Breast epithelium (tissue), 4 donors: ENCODE data around the gene VAV3. TPM values are rescaled to one million over a fixed set of nuclear protein-coding genes. Genes with fewer than 3 reads are reported as not detected.

ENCODE experiments used
- DNase-seq, 2 donors: peaks; one replicate each; pipeline ENCODE4 v3.0.0-alpha.2; 2019; ENCODE audit warnings: low spot score in 2 of 2
- H3K27ac ChIP-seq, 2 donors: fragments of 200-600 bp; sonication (generic) in 1 of 2; one replicate each; pipeline ENCODE4 v1.5.1; 2016 to 2019; ENCODE audit warnings: mild to moderate bottlenecking in 1 of 2
- H3K27me3 ChIP-seq, 2 donors: fragments of 200-600 bp; sonication (generic) in 1 of 2; one replicate each; pipeline versions ENCODE4 v1.5.1 to v1.6.0; 2017 to 2019; ENCODE audit warnings: control low read depth in 1 of 2, mild to moderate bottlenecking in 1 of 2
- H3K36me3 ChIP-seq: fragments of 200-600 bp; one replicate; pipeline ENCODE4 v1.5.1; 2019
- H3K4me1 ChIP-seq, 2 donors: fragments of 200-600 bp; sonication (generic); one replicate each; pipeline ENCODE4 v1.5.1; 2016 to 2019; ENCODE audit warnings: control low read depth in 1 of 2
- H3K4me3 ChIP-seq, 3 donors: fragments of 200-600 bp; sonication (generic); 1 replicate in 2 of 3; 2 replicates in 1 of 3; pipeline ENCODE4 v1.5.1; 2016 to 2019; ENCODE audit warnings: mild to moderate bottlenecking in 3 of 3, moderate library complexity in 2 of 3
- H3K9me3 ChIP-seq, 2 donors: fragments of 200-600 bp; sonication (generic) in 1 of 2; one replicate each; pipeline ENCODE4 v1.5.1; 2016 to 2019; ENCODE audit warnings: control low read depth in 1 of 2
- POLR2A ChIP-seq: fragments of 450-650 bp; IDR thresholded peaks from one replicate; pipeline ENCODE4 v1.6.1; 2016; ENCODE audit warnings: antibody characterized with exemption, mild to moderate bottlenecking, moderate library complexity
- POLR2AphosphoS5 ChIP-seq, 3 donors: sonication (generic); formaldehyde crosslinking; IDR thresholded peaks; one replicate each; pipeline ENCODE4 v1.6.1; 2017; ENCODE audit warnings: antibody characterized with exemption in 3 of 3
- intact Hi-C: fragments of 100-400 bp; cut with DNase I; formaldehyde crosslinking; loops from one replicate; pipeline ENCODE4 v1.15.1; 2023; ENCODE audit warnings: low total_unique reads
- total RNA-seq, 3 donors: library from RNA; depleted of rRNA; stranded (reverse); fragments of >200 nt; gene quantifications; one replicate each; pipeline ENCODE4 v1.1.0, GENCODE V29; 2016
- TF ChIP-seq, protein P1 (sequence below), 3 donors: fragments of 450-650 bp; IDR thresholded peaks; one replicate each; pipeline ENCODE4 v1.5.1; 2016 to 2017; ENCODE audit warnings: antibody characterized with exemption in 3 of 3, mild to moderate bottlenecking in 3 of 3, moderate library complexity in 3 of 3

VAV3 gene
- total RNA-seq, 3 donors from 2014 or later, result 8.0 to 153 (median 113) TPM

DNA sequence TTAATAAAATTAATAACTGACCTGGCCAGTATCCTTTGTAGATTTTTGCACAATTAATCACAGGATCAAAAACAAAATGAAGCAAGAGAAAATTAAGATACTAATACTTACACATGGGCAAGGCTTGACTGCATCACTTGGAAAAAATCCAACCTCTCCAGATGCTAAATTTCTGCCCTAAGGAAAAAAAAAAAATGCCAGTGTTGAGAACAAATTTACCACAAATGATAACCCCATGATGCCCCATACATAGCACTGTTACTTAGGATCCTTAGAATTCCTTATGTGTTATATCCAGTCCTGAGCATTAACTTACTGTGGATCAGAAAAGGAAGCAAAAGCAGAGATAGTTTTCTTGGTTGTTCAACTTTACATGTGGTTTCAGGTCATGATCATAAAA lies 347.5 kb downstream of the VAV3 start:
- DNase-seq, result no peak
- intact Hi-C loops, result no loop called here

DNA sequence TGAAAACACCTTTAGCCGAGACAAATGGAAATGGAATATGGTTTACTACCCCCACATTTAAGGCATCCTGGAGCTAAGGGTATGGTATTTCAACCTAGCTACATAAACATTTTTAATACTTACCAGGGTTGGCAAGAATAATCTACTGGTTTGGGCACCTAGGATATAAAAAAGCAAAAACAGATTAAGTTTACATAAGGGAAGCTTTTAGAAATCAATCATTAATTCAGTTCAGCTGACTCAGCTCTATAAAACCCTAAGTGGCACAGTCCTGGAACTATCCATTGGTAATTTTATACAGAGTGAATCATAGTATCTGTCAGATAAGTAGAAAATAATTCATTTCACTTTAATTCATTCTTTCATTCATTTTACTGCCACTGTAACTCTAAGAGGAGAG lies 355.2 kb downstream of the VAV3 start:
- Histone ChIP-seq H3K4me3 (no peak overlapping the region), H3K9me3 (peaks cover 0 to 13% of the 10 kb centered on the region in 2 donors), H3K27ac (no peak overlapping the region), H3K36me3 (no peaks in the 10 kb centered on the region), H3K4me1 (no peaks in the 10 kb centered on the region), H3K27me3 (no peaks in the 10 kb centered on the region)
- TF ChIP-seq POLR2A, result no peak
- no peak for TF ChIP-seq POLR2AphosphoS5 (IDR thresholded peaks at IDR 0.05)
- TF ChIP-seq, protein P1, sequence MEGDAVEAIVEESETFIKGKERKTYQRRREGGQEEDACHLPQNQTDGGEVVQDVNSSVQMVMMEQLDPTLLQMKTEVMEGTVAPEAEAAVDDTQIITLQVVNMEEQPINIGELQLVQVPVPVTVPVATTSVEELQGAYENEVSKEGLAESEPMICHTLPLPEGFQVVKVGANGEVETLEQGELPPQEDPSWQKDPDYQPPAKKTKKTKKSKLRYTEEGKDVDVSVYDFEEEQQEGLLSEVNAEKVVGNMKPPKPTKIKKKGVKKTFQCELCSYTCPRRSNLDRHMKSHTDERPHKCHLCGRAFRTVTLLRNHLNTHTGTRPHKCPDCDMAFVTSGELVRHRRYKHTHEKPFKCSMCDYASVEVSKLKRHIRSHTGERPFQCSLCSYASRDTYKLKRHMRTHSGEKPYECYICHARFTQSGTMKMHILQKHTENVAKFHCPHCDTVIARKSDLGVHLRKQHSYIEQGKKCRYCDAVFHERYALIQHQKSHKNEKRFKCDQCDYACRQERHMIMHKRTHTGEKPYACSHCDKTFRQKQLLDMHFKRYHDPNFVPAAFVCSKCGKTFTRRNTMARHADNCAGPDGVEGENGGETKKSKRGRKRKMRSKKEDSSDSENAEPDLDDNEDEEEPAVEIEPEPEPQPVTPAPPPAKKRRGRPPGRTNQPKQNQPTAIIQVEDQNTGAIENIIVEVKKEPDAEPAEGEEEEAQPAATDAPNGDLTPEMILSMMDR (IDR thresholded peaks at IDR 0.05), result no peak
- no peak for DNase-seq
- intact Hi-C loops, result no loop called here

More for the DNA sequence above, 347.5 kb downstream of the VAV3 start:
- Histone ChIP-seq H3K9me3 (peaks cover 0 to 3% of the 10 kb centered on the region in 2 donors), H3K36me3 (no peaks in the 10 kb centered on the region), H3K27me3 (no peaks in the 10 kb centered on the region), H3K4me1 (no peaks in the 10 kb centered on the region), H3K4me3 (no peak overlapping the region), H3K27ac (no peak overlapping the region)
- TF ChIP-seq POLR2A (no peak), POLR2AphosphoS5 (IDR thresholded peaks at IDR 0.05) (no peak)
- TF ChIP-seq, protein P1 (IDR thresholded peaks at IDR 0.05), result no peak

DNA sequence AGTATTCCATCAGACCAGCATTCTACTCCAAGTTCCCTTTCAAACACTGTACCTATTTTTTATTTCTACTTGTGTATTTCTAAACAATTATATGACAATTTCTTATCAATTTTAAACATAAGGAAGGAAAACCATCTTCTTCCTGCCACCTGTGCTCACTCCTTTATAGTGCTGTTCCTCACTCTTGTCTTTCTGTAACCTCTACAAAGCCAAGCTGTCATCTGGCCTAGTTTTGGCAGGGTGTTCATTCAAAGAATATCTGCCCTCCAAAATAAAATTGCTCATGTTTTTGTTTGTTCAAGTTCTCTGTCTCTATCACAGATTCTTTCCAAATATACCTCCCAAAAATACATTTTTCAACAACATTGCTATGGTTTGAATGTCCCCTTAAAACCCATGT lies 360.2 kb downstream of the VAV3 start:
- Histone ChIP-seq H3K36me3 (no peaks in the 10 kb centered on the region), H3K4me1 (no peaks in the 10 kb centered on the region), H3K4me3 (no peak overlapping the region), H3K27me3 (no peaks in the 10 kb centered on the region), H3K27ac (no peak overlapping the region), H3K9me3 (peaks cover 0 to 6% of the 10 kb centered on the region in 2 donors)
- no peak for DNase-seq
- TF ChIP-seq POLR2A (no peak), POLR2AphosphoS5 (IDR thresholded peaks at IDR 0.05) (no peak)
- TF ChIP-seq, protein P1 (IDR thresholded peaks at IDR 0.05), result no peak
- intact Hi-C loops, result no loop called here

DNA sequence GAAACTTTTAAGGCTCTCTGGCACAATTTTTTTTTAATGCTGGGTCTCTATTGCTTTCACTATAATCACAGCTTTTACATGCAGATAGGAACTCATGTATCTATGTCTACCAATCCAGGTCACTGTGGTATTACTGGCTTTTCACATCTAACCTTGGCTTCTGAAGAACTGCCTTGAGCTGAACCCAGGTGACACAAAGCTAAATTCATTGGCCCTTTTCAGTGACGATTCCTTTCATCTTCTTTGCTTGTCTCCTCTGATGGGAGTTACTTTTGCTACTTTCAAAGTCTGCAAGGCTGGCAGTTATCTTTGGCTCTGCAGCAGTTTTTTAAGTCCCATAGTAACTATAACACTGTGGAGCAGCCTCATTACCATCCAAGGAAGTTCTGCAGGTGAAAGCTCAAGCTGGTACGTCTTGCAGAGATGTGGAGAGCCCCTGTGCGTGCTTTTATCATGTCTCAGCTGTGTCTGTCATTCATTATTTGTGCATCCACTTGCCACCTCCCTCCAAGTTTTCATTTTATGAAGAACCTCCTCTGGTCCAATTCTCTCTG lies 364.3 kb downstream of the VAV3 start:
- intact Hi-C loops, result no loop called here
- H3K27ac ChIP-seq, result no peak overlapping the region
- no peak for DNase-seq
- H3K4me3 ChIP-seq, result no peak overlapping the region
- no peaks in the 10 kb centered on the region for H3K36me3 ChIP-seq
- TF ChIP-seq, protein P1 (IDR thresholded peaks at IDR 0.05), result no peak
- no peak for TF ChIP-seq POLR2AphosphoS5 (IDR thresholded peaks at IDR 0.05)
- TF ChIP-seq POLR2A, result no peak
- H3K4me1 ChIP-seq, result no peaks in the 10 kb centered on the region
- H3K27me3 ChIP-seq, result no peaks in the 10 kb centered on the region
- H3K9me3 ChIP-seq, result no peaks in the 10 kb centered on the region

DNA sequence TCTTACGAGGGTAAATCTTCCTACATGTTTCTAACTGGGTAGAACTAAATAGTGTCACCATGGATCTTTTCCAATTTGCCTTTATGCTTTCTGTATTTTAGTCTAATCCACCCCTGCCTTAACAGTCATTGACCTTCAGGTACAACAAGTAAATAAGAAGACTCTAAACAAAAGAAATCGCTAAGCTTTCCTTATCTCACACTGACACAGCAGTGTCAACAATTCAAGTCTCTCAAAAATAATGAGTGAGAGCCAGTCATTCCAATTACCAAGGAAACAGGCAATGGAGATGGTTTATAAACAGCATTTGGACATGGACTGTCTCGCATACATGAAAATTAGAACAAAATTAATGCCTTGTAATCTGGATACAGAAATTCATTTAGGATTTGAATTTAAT lies 365.8 kb downstream of the VAV3 start:
- Histone ChIP-seq H3K4me1 (no peaks in the 10 kb centered on the region), H3K9me3 (no peaks in the 10 kb centered on the region), H3K36me3 (no peaks in the 10 kb centered on the region), H3K27me3 (no peaks in the 10 kb centered on the region), H3K4me3 (no peak overlapping the region), H3K27ac (no peak overlapping the region)
- intact Hi-C loops, result no loop called here
- no peak for TF ChIP-seq POLR2AphosphoS5 (IDR thresholded peaks at IDR 0.05)
- TF ChIP-seq, protein P1 (IDR thresholded peaks at IDR 0.05), result no peak
- TF ChIP-seq POLR2A, result no peak
- no peak for DNase-seq
